Neural progenitor cell (in vitro differentiated cells): ENCODE results near the gene STXBP3. TPM values are rescaled to one million over a fixed set of nuclear protein-coding genes. Genes with fewer than 3 reads are reported as not detected.
A peak's percentile ranks its signal among the peaks of the same experiment; 100 is the strongest.

Experiments used
- DNase-seq: peaks from one replicate; pipeline ENCODE4 v3.0.0-alpha.2; 2016; ENCODE audit warnings: low spot score
- H2AFZ ChIP-seq: fragments of 200-600 bp; sonication (generic); replicated peaks from 2 replicates; pipeline ENCODE4 v1.6.1; 2016; ENCODE audit warnings: antibody characterized with exemption
- H3F3A ChIP-seq: fragments of 200-600 bp; sonication (generic); 2 replicates; pipeline ENCODE4 v1.6.1; 2016; ENCODE audit warnings: antibody characterized with exemption, low read depth
- H3K27ac ChIP-seq: fragments of 200-600 bp; sonication (generic); 2 replicates; pipeline ENCODE4 v1.5.1; 2016; ENCODE audit warnings: mild to moderate bottlenecking
- H3K27me3 ChIP-seq: fragments of 200-600 bp; sonication (generic); 2 replicates; pipeline ENCODE4 v1.6.1; 2016; ENCODE audit warnings: mild to moderate bottlenecking, moderate library complexity
- H3K36me3 ChIP-seq: fragments of 200-600 bp; sonication (generic); 2 replicates; pipeline ENCODE4 v1.5.1; 2016
- H3K4me1 ChIP-seq: fragments of 200-600 bp; sonication (generic); 2 replicates; pipeline ENCODE4 v1.6.1; 2016; ENCODE audit warnings: mixed run types
- H3K4me2 ChIP-seq: fragments of 200-600 bp; sonication (generic); 2 replicates; pipeline ENCODE4 v1.6.1; 2016
- H3K4me3 ChIP-seq: fragments of 200-600 bp; sonication (generic); 2 replicates; pipeline ENCODE4 v1.5.1; 2016
- H3K79me2 ChIP-seq: fragments of 200-600 bp; sonication (generic); 2 replicates; pipeline ENCODE4 v1.6.1; 2016; ENCODE audit warnings: low read depth
- H3K9ac ChIP-seq: fragments of 200-600 bp; sonication (generic); 2 replicates; pipeline ENCODE4 v1.6.1; 2016
- H3K9me3 ChIP-seq: fragments of 200-600 bp; sonication (generic); 2 replicates; pipeline ENCODE4 v1.5.1; 2016; ENCODE audit warnings: low read depth
- H4K20me1 ChIP-seq: fragments of 200-600 bp; sonication (generic); 2 replicates; pipeline ENCODE4 v1.6.1; 2016; ENCODE audit warnings: low read depth
- H3K27ac Mint-ChIP-seq: 3 replicates; pipeline ENCODE4 v1.8.0; 2021; ENCODE audit warnings: mixed read lengths
- H3K27me3 Mint-ChIP-seq: 2 replicates; pipeline ENCODE4 v1.8.0; 2022; ENCODE audit warnings: low read depth, mild to moderate bottlenecking, inconsistent platforms, moderate library complexity, mixed read lengths; ENCODE audit not compliant: insufficient read depth
- H3K36me3 Mint-ChIP-seq: 3 replicates; pipeline ENCODE4 v1.8.0; 2021; ENCODE audit warnings: mixed read lengths
- H3K4me1 Mint-ChIP-seq: 3 replicates; pipeline ENCODE4 v1.8.0; 2021; ENCODE audit warnings: mixed read lengths
- H3K4me3 Mint-ChIP-seq: 3 replicates; pipeline ENCODE4 v1.8.0; 2021; ENCODE audit warnings: mild to moderate bottlenecking, moderate library complexity, mixed read lengths
- H3K9me3 Mint-ChIP-seq: 3 replicates; pipeline ENCODE4 v1.8.0; 2020; ENCODE audit warnings: mixed read lengths
- EZH2 ChIP-seq: fragments of 200-600 bp; sonication (generic); IDR thresholded peaks from 2 replicates; pipeline ENCODE4 v1.6.1; 2017; ENCODE audit warnings: antibody characterized with exemption, mild to moderate bottlenecking, moderate library complexity
- EZH2phosphoT487 ChIP-seq: fragments of 200-600 bp; sonication (generic); IDR thresholded peaks from 2 replicates; pipeline ENCODE4 v1.6.1; 2017; ENCODE audit warnings: antibody characterized with exemption
- total RNA-seq: library from RNA; depleted of rRNA; stranded (reverse); fragments of >200 nt; gene quantifications from 2 replicates; pipeline ENCODE4 v1.2.3, GENCODE V29; 2015; ENCODE audit warnings: low replicate concordance
- TF ChIP-seq, protein P1 (sequence below): fragments of 200-600 bp; sonication (generic); IDR thresholded peaks from 2 replicates; pipeline ENCODE4 v1.5.1; 2017; ENCODE audit warnings: antibody characterized with exemption, mild to moderate bottlenecking

Gene STXBP3
- total RNA-seq, 1 donor from 2014 or later: 89.8 TPM

DNA sequence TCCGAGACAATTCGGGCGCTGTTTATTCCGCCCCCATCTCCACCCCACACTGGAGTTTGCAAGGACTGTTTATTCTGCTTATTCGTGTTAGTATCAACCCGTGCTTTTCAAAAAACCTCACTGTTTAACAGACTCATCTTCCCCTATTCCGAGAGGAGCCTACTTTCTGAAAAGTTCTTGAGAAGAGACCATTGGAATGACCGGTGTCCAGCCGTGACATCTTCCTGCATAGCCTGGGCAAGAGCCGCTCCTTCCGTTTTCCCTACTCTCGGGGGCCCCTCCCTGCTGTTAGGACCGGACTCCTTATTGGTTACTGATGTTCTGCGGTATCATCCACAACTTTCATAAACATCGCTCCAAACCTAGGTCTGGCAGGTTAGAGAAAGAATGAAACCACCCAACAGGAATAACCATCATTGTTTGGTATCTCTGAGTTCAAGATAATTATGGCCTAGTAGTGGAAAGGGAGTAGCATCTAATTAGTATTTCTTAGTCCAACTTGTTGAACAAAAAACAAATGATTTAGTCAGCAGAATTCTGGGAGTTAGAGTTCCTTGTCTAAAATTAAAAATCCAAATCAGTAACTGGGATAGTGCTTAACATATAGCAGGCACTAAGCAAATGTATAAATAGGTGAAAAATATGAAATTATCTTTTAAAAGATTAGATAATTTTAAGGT lies 837 bp downstream of the STXBP3 start:
- Histone ChIP-seq H3K36me3 (no peaks in the 10 kb centered on the region), H3K27me3 (peaks cover 6% of the 10 kb centered on the region), H3K4me3 (peak overlapping the region; percentile 81), H3K9me3 (no peaks in the 10 kb centered on the region), H3K79me2 (peaks cover 46% of the 10 kb centered on the region), H3K4me2 (peak overlapping the region; percentile 86), H2AFZ (peak overlapping the region; percentile 66), H3F3A (peaks cover 12% of the 10 kb centered on the region), H3K9ac (peak overlapping the region; percentile 63), H3K4me1 (peaks cover 12% of the 10 kb centered on the region), H3K27ac (peak overlapping the region; percentile 92), H4K20me1 (no peaks in the 10 kb centered on the region)
- Mint-ChIP-seq H3K27ac (peak overlapping the region; percentile 98), H3K27me3 (peaks cover 2% of the 10 kb centered on the region), H3K9me3 (no peaks in the 10 kb centered on the region), H3K36me3 (peaks cover 6% of the 10 kb centered on the region), H3K4me1 (peaks cover 19% of the 10 kb centered on the region), H3K4me3 (peak overlapping the region; percentile 98)
- TF ChIP-seq EZH2phosphoT487 (no peak), EZH2 (no peak)
- TF ChIP-seq, protein P1, sequence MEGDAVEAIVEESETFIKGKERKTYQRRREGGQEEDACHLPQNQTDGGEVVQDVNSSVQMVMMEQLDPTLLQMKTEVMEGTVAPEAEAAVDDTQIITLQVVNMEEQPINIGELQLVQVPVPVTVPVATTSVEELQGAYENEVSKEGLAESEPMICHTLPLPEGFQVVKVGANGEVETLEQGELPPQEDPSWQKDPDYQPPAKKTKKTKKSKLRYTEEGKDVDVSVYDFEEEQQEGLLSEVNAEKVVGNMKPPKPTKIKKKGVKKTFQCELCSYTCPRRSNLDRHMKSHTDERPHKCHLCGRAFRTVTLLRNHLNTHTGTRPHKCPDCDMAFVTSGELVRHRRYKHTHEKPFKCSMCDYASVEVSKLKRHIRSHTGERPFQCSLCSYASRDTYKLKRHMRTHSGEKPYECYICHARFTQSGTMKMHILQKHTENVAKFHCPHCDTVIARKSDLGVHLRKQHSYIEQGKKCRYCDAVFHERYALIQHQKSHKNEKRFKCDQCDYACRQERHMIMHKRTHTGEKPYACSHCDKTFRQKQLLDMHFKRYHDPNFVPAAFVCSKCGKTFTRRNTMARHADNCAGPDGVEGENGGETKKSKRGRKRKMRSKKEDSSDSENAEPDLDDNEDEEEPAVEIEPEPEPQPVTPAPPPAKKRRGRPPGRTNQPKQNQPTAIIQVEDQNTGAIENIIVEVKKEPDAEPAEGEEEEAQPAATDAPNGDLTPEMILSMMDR: no peak
- DNase-seq: peak; percentile 73

DNA sequence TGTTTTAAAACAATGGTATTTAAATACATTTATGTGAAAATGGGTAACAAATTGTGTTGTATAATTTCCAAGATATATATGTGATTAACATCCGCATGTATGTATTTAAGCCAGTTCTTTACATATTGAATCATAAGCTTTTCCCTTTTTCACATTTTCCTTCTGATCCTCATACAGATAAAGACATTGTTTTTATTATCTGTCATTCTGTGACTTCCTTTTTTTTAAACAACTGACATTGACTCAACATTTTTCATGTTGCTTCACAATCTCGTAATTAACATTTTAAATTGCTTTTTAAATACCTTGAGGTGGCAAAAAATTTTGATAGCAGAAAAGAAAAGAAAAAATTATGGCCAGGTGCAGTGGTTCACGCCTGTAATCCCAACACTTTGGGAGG lies 1.4 kb downstream of the STXBP3 start:
- H3K9me3 Mint-ChIP-seq: no peaks in the 10 kb centered on the region
- H3K4me3 Mint-ChIP-seq: peak overlapping the region; percentile 98
- no peak overlapping the region for H3K27ac Mint-ChIP-seq
- TF ChIP-seq, protein P1: no peak
- TF ChIP-seq EZH2phosphoT487 (no peak), EZH2 (no peak)
- peak overlapping the region; percentile 81 for H3K4me3 ChIP-seq
- DNase-seq: no peak
- peaks cover 8% of the 10 kb centered on the region for H3K36me3 Mint-ChIP-seq
- H3F3A ChIP-seq: peaks cover 12% of the 10 kb centered on the region
- H3K9me3 ChIP-seq: no peaks in the 10 kb centered on the region
- no peaks in the 10 kb centered on the region for H4K20me1 ChIP-seq
- H3K36me3 ChIP-seq: peaks cover 4% of the 10 kb centered on the region
- peaks cover 46% of the 10 kb centered on the region for H3K79me2 ChIP-seq
- peaks cover 6% of the 10 kb centered on the region for H3K27me3 ChIP-seq
- peaks cover 10% of the 10 kb centered on the region for H3K4me1 ChIP-seq
- no peak overlapping the region for H2AFZ ChIP-seq
- H3K4me2 ChIP-seq: peak overlapping the region; percentile 86
- peaks cover 19% of the 10 kb centered on the region for H3K4me1 Mint-ChIP-seq
- no peak overlapping the region for H3K9ac ChIP-seq
- no peak overlapping the region for H3K27ac ChIP-seq
- H3K27me3 Mint-ChIP-seq: peaks cover 2% of the 10 kb centered on the region

DNA sequence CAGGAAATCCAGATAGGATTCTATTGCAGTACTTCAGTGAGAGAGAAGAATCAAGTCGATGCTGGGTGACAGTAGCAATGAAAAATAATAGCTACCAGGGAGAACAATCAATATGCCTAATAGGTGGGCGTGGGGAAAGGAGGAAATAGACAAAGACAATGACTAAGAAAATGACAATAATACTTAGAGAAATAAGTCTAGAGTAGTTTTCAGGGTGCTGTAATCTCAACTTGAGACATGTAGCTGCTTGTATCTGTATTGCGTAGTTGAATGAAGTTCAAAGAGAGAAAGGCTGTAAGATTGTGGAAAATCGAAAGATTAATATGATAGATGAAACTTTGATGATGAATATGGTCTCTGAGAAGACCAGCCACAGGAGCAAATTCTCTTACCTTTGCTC lies 2.6 kb downstream of the STXBP3 start:
- H3K4me3 Mint-ChIP-seq: peak overlapping the region; percentile 33

More for the DNA sequence above, 2.6 kb downstream of the STXBP3 start:
- Histone ChIP-seq H3K4me3 (no peak overlapping the region), H3K27me3 (peaks cover 6% of the 10 kb centered on the region), H3K79me2 (peaks cover 46% of the 10 kb centered on the region), H3K36me3 (peaks cover 5% of the 10 kb centered on the region), H3F3A (peaks cover 12% of the 10 kb centered on the region), H3K9me3 (no peaks in the 10 kb centered on the region), H4K20me1 (no peaks in the 10 kb centered on the region), H3K4me1 (peaks cover 10% of the 10 kb centered on the region), H2AFZ (no peak overlapping the region), H3K9ac (no peak overlapping the region), H3K27ac (no peak overlapping the region), H3K4me2 (no peak overlapping the region)
- Mint-ChIP-seq H3K36me3 (peaks cover 8% of the 10 kb centered on the region), H3K27ac (no peak overlapping the region), H3K9me3 (no peaks in the 10 kb centered on the region), H3K27me3 (peaks cover 2% of the 10 kb centered on the region), H3K4me1 (peaks cover 19% of the 10 kb centered on the region)
- DNase-seq: no peak
- TF ChIP-seq, protein P1: no peak
- TF ChIP-seq EZH2phosphoT487 (no peak), EZH2 (no peak)
